K562 (cell line): ENCODE measurements around the gene MAD1L1. TPM values are rescaled to one million over a fixed set of nuclear protein-coding genes. Genes with fewer than 3 reads are reported as not detected.

Experiments
- CREB3L1 ChIP-seq: fragments of 450-650 bp; IDR thresholded peaks from 2 replicates; pipeline ENCODE4 v1.6.1; 2014; ENCODE audit warnings: low read depth, mild to moderate bottlenecking, moderate library complexity, borderline replicate concordance
- DIDO1 ChIP-seq: fragments of 450-650 bp; IDR thresholded peaks from 2 replicates; pipeline ENCODE4 v1.6.1; 2016; ENCODE audit warnings: low read depth, missing biosample characterization, missing genetic modification characterization
- ELF1 ChIP-seq: fragments of 200-800 bp; sonication (Bioruptor generic); IDR thresholded peaks from 2 replicates; pipeline ENCODE4 v1.6.1; 2016; ENCODE audit warnings: missing genetic modification characterization, missing compliant biosample characterization
- GTF2E2 ChIP-seq: fragments of 200-800 bp; sonication (Bioruptor generic); IDR thresholded peaks from 2 replicates; pipeline ENCODE4 v1.6.1; 2016; ENCODE audit warnings: missing genetic modification characterization, missing compliant biosample characterization
- KLF1 ChIP-seq: fragments of 450-650 bp; IDR thresholded peaks from 2 replicates; pipeline ENCODE4 v1.6.1; 2016; ENCODE audit warnings: missing genetic modification characterization, missing compliant biosample characterization
- MLX ChIP-seq, 2 experiments: fragments of 450-650 bp in 1 of 2; sonication (generic) in 1 of 2; formaldehyde crosslinking; conservative IDR thresholded peaks; 2 replicates each; pipeline versions ENCODE4 v1.4.0 to v1.8.1; 2020 to 2022; ENCODE audit warnings: mild to moderate bottlenecking in 1 of 2, missing genetic modification reagents in 1 of 2
- MXD1 ChIP-seq: fragments of 250-450 bp; sonication (Bioruptor Pico); IDR thresholded peaks from 2 replicates; pipeline ENCODE4 v1.8.0; 2021; ENCODE audit warnings: borderline replicate concordance, mild to moderate bottlenecking, moderate library complexity; ENCODE audit not compliant: poor library complexity, severe bottlenecking
- NCOA4 ChIP-seq: fragments of 450-650 bp; IDR thresholded peaks from 2 replicates; pipeline ENCODE4 v1.6.1; 2018; ENCODE audit warnings: mild to moderate bottlenecking; ENCODE audit not compliant: partially characterized antibody
- PCBP2 ChIP-seq: fragments of 200-400 bp; formaldehyde crosslinking; IDR thresholded peaks from 2 replicates; pipeline ENCODE4 v1.6.1; 2018; ENCODE audit warnings: low read length, low read depth, mild to moderate bottlenecking, moderate library complexity; ENCODE audit not compliant: poor library complexity, severe bottlenecking
- PHF20 ChIP-seq: fragments of 450-650 bp; IDR thresholded peaks from 2 replicates; pipeline ENCODE4 v1.6.1; 2018; ENCODE audit not compliant: partially characterized antibody
- PRPF4 ChIP-seq: fragments of 200-400 bp; formaldehyde crosslinking; IDR thresholded peaks from one replicate; pipeline ENCODE4 v1.6.1; 2017; ENCODE audit warnings: low read length, low read depth, mild to moderate bottlenecking; ENCODE audit not compliant: insufficient read depth, poor library complexity, severe bottlenecking
- RFX7 ChIP-seq: fragments of 250-450 bp; sonication (Bioruptor Pico); IDR thresholded peaks from 2 replicates; pipeline ENCODE4 v1.5.1; 2021; ENCODE audit warnings: mild to moderate bottlenecking
- RHOXF2B ChIP-seq: fragments of 250-450 bp; sonication (Bioruptor Pico); conservative IDR thresholded peaks from 2 replicates; pipeline ENCODE4 v1.5.1; 2021
- SIN3A ChIP-seq, 2 experiments: fragments of 150-350 bp in 1 of 2; IDR thresholded peaks; 2 replicates each; pipeline ENCODE4 v1.6.1; 2011 to 2016; ENCODE audit warnings: borderline replicate concordance in 2 of 2, low read depth in 2 of 2, low read length in 2 of 2, mild to moderate bottlenecking in 2 of 2, moderate library complexity in 2 of 2; ENCODE audit not compliant: control insufficient read depth in 1 of 2
- SMARCA5 ChIP-seq: fragments of 450-650 bp; IDR thresholded peaks from 2 replicates; pipeline ENCODE4 v1.6.1; 2016
- THRB ChIP-seq: fragments of 450-650 bp; formaldehyde crosslinking; conservative IDR thresholded peaks from 2 replicates; pipeline ENCODE4 v1.4.0; 2022; ENCODE audit warnings: mild to moderate bottlenecking, missing genetic modification characterization
- TRIM28 ChIP-seq: fragments of 450-650 bp; IDR thresholded peaks from 2 replicates; pipeline ENCODE4 v1.6.1; 2017
- TSC22D4 ChIP-seq: fragments of 450-650 bp; IDR thresholded peaks from 2 replicates; pipeline ENCODE4 v1.6.1; 2016; ENCODE audit warnings: missing genetic modification characterization, missing biosample characterization, control low read depth
- ZBTB7A ChIP-seq: IDR thresholded peaks from 2 replicates; pipeline ENCODE4 v1.6.1; 2011; ENCODE audit warnings: low read depth, mild to moderate bottlenecking, low read length, moderate library complexity, borderline replicate concordance; ENCODE audit not compliant: control insufficient read depth
- ZNF124 ChIP-seq: sonication (generic); formaldehyde crosslinking; IDR thresholded peaks from 2 replicates; pipeline ENCODE4 v1.8.1; 2022; ENCODE audit warnings: missing genetic modification reagents
- ZNF217 ChIP-seq: sonication (generic); formaldehyde crosslinking; IDR thresholded peaks from 2 replicates; pipeline ENCODE4 v1.8.0; 2022; ENCODE audit warnings: mild to moderate bottlenecking, missing genetic modification reagents
- ZNF511 ChIP-seq: sonication (generic); formaldehyde crosslinking; IDR thresholded peaks from 2 replicates; pipeline ENCODE4 v1.8.0; 2022; ENCODE audit warnings: mild to moderate bottlenecking, missing genetic modification reagents
- polyA plus RNA-seq, 8 experiments: library from polyadenylated mRNA; depleted of rRNA in 4 of 8; stranded (reverse) in 5 of 8; unstranded in 3 of 8; fragments of >200 nt; fragmentation: Nextera tagmentation in 2 of 8; fragmentation: Illumina TruSeq in 1 of 8; extraction: Ambion mirVana in 2 of 8; extraction: Trizol in 1 of 8; gene quantifications; 2 replicates each; pipeline versions ENCODE4 v1.2.1 to v1.2.3, GENCODE V29; 2011 to 2014; ENCODE audit warnings: inconsistent platforms in 1 of 8, missing spikeins in 1 of 8
- total RNA-seq, 7 experiments: library from RNA; depleted of rRNA in 6 of 7; stranded (reverse); fragments of >200 nt in 6 of 7; fragmentation: Illumina TruSeq in 2 of 7; extraction: Trizol in 2 of 7; gene quantifications; 2 replicates each; pipeline versions ENCODE4 v1.2.1 to v1.2.3, GENCODE V29; 2011 to 2021; ENCODE audit warnings: low replicate concordance in 1 of 7

MAD1L1 gene
- total and polyA plus RNA-seq, 9 of the 15 experiments (the other 6 are each of a cell fraction or from before 2014, with no cell fraction given), result 1.7 to 89.7 (median 18.0) TPM

GRCh38 chr7:2232766-2233520, at the start of gene MAD1L1 (continued):
- TF ChIP-seq GTF2E2 (tag), result no peak
- TF ChIP-seq PCBP2, result no peak
- 0 out of 2 replicates have a peak, but pooled peaks have one; percentile 35 for TF ChIP-seq DIDO1
- TF ChIP-seq ZNF217 (CRISPR knock-in tag), result no peak
- TF ChIP-seq ZBTB7A, result peak; percentile 98
- TF ChIP-seq SIN3A (IDR thresholded peaks at IDR 0.05; ENCODE audit: borderline replicate concordance in 2 of 2, control insufficient read depth in 1 of 2, low read depth in 2 of 2, low read length in 2 of 2), result peak in 1 of 2 experiments; percentile 91; a peak in 1 of 4 replicates
- TF ChIP-seq TSC22D4 (tag), result no peak
- no peak for TF ChIP-seq ZNF124 (CRISPR knock-in tag)
- TF ChIP-seq THRB (CRISPR knock-in tag), result no peak
- no peak for TF ChIP-seq RHOXF2B (CRISPR knock-in tag)
- TF ChIP-seq PRPF4, result no peak
- TF ChIP-seq CREB3L1, result peak; percentile 97
- TF ChIP-seq TRIM28, result peak; percentile 72; the same call in 1 of the 2 replicates
- no peak for TF ChIP-seq KLF1 (tag)
- TF ChIP-seq ZNF511 (CRISPR knock-in tag), result no peak
- no peak for TF ChIP-seq NCOA4
- no peak for TF ChIP-seq MLX (CRISPR knock-in tag; conservative IDR thresholded peaks at IDR 0.05)
- no peak for TF ChIP-seq PHF20
- no peak for TF ChIP-seq SMARCA5
- TF ChIP-seq RFX7 (CRISPR knock-in tag), result no peak
- no peak for TF ChIP-seq MXD1 (CRISPR knock-in tag)
- TF ChIP-seq ELF1 (tag), result no peak
